GM21529 (cell line): Measurements from ENCODE around the gene ITIH3.

Experiments
- ATAC-seq: cut with Tn5 transposase; IDR thresholded peaks from one replicate; pipeline ENCODE4 v1.9.1; 2021; ENCODE audit not compliant: unreplicated experiment

ITIH3 gene

GRCh38 chr3:52843108-52843865 lies 48.7 kb downstream of the ITIH3 start:
- ATAC-seq, result no peak

GRCh38 chr3:52843881-52844280 lies 49.3 kb downstream of the ITIH3 start:
- no peak for ATAC-seq

- ATAC-seq, result no peak
Measured at GRCh38 chr3:52844290-52844975, 49.8 kb downstream of the ITIH3 start.

GRCh38 chr3:52845157-52845556 lies 50.6 kb downstream of the ITIH3 start:
- no peak for ATAC-seq

DNA sequence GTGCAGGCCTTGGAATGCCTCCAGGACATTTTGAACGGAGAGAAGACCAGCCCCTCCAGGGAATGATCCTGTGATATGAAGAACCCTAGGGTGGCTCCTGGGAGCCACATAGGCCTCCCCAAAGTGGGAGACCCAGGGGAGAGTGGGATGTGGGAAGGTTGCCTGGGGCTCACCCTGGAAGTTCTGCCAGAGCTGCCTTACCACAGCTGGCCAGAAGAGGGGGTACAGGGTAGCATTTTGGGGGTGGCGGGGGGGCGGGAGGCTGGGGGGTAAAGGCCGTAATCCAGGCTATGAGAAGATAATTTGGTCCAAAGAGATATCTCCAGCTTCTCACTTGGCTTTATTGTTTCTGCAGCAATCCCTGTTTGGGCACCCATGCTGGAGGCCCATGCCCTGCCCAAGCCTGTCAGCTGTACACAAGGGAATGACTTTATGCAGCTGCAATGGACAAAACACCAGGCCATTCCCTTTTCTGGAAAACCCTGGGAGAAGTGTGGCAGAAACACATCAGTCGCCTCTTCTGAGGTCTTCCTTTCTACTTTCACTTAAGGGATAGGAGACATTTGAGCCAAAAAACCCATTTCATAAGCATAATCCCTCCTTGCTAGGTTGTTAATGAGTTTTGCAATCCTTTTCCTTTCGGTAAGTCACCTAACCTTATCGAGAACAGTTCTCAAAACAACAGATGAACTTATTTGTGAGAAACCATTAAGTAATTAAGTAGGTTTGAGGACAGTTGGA lies 51.3 kb downstream of the ITIH3 start:
- no peak for ATAC-seq

GRCh38 chr3:52846432-52846965 lies 51.9 kb downstream of the ITIH3 start:
- ATAC-seq, result no peak

- ATAC-seq, result no peak
Measured at GRCh38 chr3:52847241-52847640, 52.6 kb downstream of the ITIH3 start.

DNA sequence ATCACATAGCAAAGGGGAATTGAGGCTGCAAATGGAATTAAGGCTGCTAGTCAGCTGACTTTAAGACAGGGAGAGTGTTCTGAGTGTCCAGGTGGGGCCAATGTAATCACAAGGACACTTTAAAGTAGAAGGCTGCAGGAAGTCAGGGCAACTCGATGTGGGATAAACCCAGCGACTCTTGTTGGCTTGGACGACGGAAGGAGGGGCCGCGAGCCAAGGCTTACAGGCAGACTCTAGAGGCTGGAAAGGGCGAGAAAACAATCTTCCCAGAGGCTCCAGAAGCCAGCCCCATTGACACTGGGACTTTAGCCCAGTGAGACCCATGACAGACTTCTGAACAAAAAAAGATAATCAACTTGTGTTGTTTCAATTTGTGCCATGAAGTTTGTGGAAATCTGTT lies 53.1 kb downstream of the ITIH3 start:
- ATAC-seq, result no peak

DNA sequence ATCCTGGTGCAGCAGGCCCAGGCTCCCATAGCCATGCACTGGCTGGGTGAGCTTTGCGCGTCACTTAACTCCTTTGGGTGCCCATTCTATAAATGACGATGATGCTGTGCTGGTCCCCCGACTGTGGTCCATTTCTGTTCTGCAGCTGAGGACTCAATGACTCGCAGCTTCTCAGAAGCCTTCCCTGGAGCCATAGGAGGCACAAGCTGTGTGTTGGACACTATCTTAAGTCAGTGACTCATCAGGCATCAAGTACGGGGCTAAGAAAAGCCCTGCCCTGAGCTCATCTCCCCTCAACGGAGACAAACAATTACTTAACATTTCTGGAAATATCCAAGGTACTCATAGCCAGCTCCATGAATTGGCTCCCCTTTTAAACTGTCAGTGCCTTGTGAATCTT lies 54.0 kb downstream of the ITIH3 start:
- no peak for ATAC-seq

GRCh38 chr3:52849656-52850055 lies 55.1 kb downstream of the ITIH3 start:
- no peak for ATAC-seq

GRCh38 chr3:52851348-52851747 lies 56.8 kb downstream of the ITIH3 start:
- peak; percentile 45 for ATAC-seq

GRCh38 chr3:52852419-52852818 lies 57.8 kb downstream of the ITIH3 start:
- ATAC-seq, result no peak

GRCh38 chr3:52854013-52854412 lies 59.4 kb downstream of the ITIH3 start:
- no peak for ATAC-seq

DNA sequence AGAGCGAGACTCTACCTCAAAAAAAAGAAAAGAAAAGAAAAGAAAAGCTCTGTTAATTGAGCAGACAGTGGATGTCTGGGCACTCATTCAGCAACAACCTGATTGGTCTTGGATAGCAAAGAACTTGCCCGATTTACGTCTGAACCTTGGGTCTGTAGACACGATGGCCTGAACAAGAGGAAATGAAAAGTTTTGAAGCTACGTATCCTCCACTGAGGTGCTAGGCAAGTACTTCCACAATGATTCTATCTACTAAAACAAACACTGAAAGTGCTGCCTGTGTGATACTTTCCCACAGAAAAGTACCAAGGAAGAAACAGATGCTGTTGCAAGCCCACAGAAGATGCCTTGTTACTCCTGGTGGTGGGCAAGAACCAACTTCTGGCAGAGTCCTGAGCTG lies 62.1 kb downstream of the ITIH3 start:
- ATAC-seq, result peak; percentile 79

DNA sequence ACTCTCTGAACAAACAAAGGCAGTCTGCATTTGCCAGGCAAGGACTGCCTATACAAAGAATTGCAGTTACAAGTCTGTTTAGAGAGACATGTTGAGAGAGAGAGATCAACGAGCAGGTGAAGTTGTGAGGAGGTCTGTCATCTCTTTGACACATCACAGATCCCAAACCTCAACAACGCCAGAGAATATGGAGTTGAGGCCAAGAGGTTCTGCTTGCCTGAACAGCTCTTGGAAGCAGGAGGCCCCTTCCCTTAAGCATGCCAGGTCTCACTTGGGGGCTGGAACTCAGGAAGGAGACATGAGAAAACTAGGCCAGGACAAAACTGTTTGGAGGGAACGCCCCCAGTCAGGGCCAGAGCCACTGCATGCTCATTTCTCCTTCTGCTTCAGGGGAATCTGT lies 62.5 kb downstream of the ITIH3 start:
- ATAC-seq, result no peak

DNA sequence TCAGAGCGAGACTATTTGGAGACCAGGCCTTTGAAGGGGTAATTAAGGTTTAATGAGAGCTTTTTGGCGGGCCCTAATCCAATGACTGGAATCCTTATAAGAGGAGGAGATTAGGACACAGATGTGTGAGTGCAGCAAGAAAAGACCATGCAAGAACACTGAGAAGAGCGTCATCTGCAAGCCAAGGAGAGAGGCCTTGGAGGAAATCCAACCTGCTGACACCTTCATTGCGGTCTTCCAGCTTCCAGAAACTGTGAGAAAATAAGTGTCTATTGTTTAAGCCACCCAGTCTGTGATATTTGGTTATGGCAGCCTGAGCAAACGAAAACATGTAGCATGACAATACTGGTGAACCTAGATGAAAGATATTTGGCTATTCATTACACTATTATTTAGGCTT lies 63.3 kb downstream of the ITIH3 start:
- no peak for ATAC-seq
